GM18868 (cell line): ENCODE results near the gene BMERB1.
"Not testable (repeated sequence)": the region's sequence is repeated elsewhere in the genome, so short reads cannot be mapped to it uniquely, and the experiment has no call there.

Experiments used
- ATAC-seq: cut with Tn5 transposase; IDR thresholded peaks from one replicate; pipeline ENCODE4 v1.9.1; 2021; ENCODE audit warnings: mild to moderate bottlenecking, moderate library complexity; ENCODE audit not compliant: unreplicated experiment

BMERB1 gene

DNA sequence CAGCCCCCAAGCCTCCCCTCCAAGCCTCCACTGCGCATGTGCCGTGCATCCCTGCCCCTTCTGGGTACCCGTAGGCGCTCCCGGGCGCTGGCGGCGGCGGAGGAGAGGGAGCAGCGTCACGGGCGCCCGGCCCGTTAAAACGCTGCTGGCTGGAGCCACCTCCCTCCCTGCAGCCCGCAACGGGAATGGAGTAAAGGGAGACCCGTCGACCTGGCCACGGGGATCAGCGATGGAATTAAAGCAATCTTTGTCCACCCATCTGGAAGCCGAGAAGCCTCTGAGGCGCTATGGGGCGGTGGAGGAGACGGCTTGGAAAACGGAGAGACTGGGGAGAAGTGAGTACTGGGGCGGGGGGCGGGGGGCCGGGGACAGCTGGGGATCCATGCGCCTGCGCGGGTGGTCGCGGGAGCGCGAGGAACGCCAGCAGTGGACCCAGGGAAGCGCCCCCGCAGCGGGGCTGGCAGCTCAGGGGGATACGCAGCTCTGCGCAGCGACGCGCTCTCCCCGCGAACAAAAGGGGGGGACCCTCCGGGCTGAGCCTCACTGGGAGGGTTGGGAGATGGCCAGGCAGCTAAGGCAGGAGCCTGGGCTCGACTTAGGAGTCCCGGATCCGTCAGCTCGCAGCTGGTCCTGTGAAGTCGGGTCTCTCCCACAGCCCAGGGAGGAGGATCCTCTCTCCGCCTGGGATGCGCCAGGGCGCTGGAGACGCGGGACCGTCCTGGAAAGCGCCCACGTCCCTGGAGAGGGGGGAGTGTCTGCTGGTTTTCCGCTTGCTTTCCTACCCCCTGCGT lies at the start of gene BMERB1:
TSS of gene BMERB1 (plus strand) at position 164 of the 791 bp plus-strand sequence. CDS start at position 230, 66 bp downstream.
- no peak for ATAC-seq

- not testable (repeated sequence) for ATAC-seq
These were observed 46.3 kb upstream of the BMERB1 start for GRCh38 chr16:15388060-15388459.

DNA sequence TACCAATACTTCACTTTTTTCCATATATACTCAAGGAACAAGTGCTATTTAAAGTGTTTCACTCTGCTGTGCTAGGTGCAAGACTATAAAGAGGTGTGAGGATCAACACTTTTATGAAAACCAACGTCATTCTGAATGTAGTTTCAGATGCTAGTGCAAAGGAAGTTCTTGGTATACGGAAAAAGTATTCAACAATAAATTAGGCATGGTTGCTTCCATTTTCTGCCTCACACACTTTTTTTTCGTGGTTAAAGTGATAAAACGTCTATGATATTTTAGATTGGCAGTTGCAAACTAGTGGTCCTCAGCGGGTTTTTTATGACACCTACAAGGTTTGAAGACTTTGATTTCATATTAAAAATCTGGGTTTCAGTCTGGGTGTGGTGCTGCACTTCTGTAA lies 44.5 kb upstream of the BMERB1 start:
- ATAC-seq, result not testable (repeated sequence)

DNA sequence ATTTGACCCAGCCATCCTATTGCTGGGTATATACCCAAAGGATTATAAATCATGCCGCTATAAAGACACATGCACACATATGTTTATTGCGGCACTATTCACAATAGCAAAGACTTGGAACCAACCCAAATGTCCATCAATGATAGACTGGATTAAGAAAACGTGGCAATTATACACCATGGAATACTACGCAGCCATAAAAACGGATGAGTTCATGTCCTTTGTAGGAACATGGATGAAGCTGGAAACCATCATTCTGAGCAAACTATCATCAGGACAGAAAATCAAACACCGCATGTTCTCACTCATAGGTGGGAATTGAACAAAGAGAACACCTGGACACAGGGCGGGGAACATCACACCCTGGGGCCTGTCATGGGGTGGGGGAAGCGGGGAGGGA lies 41.4 kb upstream of the BMERB1 start:
- ATAC-seq, result not testable (repeated sequence)

DNA sequence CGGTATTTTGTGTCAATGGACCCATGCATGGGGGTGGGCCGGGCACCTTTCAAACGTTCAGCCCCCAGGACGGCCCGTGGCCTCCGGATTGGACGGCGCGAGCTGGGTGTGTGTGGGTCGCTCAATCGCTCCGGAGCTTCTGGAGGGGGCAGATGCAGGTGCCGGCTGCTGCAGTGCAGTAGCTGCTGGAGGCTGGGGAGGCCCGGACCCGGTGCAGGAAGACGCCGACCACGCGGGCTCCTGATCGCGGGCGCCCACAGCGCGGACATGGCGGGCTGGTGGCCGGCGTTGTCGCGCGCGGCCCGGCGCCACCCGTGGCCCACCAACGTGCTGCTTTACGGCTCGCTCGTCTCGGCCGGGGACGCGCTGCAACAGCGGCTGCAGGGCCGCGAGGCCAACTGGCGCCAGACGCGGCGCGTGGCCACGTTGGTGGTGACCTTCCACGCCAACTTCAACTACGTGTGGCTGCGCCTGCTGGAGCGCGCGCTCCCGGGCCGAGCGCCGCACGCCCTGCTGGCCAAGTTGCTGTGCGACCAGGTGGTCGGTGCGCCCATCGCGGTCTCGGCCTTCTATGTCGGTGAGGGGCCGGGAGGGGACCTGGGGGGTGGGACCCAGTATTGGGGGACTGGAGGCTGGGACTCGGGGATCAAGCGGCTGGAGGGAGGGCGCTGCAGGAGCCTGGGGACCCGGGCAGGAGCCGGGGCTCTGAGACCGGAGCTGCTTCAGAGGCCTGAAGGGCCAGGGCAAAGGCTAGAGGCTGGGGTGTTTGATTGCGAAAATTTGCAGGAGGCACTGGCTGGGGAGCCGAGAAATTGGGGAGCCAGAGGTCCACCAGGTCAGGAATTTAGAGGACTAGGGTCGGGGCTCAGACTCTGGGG lies 38.5 kb upstream of the BMERB1 start, which contains the start of gene MPV17L:
TSS of gene MPV17L (plus strand) at position 124 of the 878 bp plus-strand sequence. CDS start at position 268, 144 bp downstream.
- not testable (repeated sequence) for ATAC-seq

DNA sequence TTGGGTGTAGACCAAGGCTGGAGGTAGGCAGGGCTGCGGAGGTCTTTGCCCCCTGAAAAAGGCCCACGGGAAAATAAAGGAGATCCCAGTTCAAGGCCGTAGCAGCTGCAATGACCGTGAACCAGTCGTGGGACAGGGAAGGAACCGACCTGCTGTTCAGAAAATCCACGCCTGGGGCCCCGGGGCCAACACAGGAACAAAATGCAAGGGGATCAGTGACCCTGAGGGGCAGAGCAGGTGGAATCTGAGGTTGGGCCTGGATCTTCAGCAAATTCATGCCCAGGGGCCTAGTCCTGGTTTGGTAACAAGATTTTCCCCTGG lies 37.9 kb upstream of the BMERB1 start:
- not testable (repeated sequence) for ATAC-seq

DNA sequence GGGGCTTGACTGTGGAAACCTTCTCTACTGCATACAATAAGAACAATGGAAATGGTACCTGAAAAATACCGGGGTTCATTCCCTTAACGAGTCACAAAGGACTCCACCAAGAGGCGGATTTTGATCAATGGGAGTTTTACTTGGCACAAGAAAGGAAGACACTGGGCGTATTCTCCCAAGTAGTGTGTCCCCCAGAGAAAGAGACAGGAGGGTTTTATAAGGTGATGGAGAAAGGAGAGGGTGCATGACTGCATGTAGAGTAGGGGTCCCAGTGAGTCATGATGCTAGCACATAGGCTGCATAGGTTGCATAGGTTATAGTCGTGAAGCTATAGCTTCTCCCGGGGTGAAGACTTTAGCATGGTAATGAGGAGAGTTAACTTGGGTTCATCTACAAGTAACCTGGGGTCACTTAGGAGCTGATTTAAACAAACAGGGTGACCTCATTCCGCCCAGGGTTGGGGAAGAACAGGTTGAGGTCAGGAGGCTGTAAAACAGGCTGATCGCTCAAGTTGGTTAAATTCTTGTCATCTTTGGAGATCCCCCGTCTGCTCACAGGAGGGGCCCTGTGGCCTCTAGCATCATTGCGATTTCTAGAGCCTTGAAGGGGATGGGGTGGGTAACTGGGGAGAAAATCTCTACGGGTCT lies 37.3 kb upstream of the BMERB1 start:
- no peak for ATAC-seq

- ATAC-seq, result no peak
These were observed 35.6 kb upstream of the BMERB1 start for GRCh38 chr16:15398618-15399316.

DNA sequence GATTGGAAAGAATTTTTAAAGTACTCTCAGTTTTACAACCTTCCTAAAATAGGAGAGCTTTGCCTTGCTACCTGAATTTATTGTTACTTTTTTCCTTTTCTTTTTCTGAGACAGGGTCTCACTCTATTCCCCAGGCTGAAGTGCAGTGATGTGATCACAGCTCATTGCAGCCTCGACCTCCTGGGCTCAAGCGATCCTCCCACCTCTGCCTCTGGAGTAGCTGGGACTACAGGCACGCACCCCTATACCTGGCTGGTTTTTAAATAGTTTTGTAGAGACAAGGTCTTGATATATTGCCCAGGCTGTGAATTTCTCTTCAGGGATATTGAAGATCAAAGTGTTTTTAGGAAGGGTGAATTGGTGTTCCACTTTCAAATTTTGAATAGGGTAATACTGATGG lies 35.1 kb upstream of the BMERB1 start:
- ATAC-seq, result no peak

DNA sequence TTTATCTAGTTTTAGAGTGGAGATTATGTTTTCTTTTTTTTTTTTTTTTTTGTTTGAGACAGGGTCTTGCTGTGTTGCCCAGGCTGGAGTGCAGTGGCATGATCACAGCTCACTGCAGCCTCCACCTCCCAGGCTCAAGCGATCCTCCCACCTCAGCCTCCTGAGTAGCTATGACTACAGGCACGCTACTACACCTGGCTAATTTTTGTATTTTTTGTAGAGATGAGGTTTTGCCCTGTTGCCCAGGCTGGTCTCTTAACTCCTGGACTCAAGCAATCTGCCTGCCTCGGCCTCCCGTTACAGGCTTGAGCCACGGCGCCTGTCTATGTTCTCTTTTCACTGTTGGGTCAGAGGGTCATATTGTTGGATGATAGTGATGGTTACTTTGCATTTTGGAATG lies 34.1 kb upstream of the BMERB1 start:
- ATAC-seq, result not testable (repeated sequence)

- ATAC-seq, result no peak
These were observed 32.4 kb upstream of the BMERB1 start for GRCh38 chr16:15401972-15402371.

DNA sequence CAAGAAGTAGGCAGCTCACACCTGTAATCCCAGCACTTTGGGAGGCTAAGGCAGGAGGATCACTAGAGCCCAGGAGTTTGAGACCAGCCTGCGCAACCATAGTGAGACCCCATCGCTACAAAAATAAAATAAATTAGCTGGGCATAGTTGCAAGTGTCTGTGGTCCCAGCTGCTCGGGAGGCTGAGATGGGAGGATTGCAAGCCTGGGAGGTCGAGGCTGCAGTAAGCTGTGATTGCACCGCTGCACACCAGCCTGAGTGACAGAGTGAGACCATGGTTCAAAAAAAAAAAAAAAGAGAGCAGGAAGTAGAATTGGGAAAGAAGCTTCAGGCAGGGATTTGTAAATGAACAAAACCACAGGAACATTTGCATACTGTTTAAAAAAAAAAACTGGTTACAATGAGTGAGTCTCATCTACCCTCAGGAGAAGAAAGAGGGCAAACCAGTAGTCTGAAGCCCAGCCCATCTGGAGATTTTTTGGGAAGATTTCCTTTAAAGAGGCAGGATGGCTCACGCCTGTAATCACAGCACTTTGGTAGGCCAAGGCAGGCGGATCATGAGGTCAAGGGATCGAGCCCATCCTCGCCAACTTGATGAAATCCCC lies 30.9 kb upstream of the BMERB1 start:
- no peak for ATAC-seq

- ATAC-seq, result not testable (repeated sequence)
These were observed 30.3 kb upstream of the BMERB1 start for GRCh38 chr16:15404091-15404490.

DNA sequence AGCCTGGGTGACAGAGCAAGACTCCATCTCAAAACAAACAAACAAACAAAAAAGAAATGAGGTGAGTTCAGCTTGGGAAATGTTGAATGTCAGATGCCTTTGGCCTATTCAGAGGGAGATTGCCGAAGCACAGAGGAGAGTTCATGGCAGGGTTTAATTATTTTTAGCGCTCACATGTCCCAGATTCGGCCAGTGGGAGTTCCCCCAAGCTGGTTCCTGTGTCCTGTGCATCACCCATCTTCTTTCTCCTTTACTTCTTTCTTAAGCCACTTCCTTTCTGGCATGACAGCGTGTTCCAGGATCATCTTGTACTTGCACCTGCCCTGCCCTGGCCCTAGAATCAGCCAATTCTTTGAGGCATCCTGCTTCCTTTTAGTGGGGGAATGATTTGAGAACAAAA lies 29.6 kb upstream of the BMERB1 start:
- no peak for ATAC-seq

DNA sequence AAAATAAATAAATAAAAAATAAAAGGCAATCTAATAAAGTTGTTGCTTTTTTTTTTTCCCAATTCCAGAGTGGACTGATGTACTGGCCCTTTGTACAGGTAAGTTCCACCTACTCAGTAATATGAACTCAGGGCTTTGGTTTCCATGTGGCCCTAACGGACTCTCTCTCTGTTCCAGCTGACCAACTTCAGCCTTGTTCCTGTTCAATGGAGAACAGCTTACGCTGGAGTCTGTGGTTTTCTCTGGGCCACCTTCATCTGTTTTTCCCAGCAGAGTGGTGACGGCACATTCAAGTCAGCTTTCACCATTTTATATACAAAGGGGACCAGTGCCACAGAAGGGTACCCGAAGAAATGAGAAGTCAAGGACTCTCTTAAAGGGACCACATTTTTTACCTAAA lies 26.6 kb upstream of the BMERB1 start:
- not testable (repeated sequence) for ATAC-seq

- ATAC-seq, result not testable (repeated sequence)
These were observed 24.9 kb upstream of the BMERB1 start for GRCh38 chr16:15409476-15409875.

GRCh38 chr16:15415511-15415985 lies 18.8 kb upstream of the BMERB1 start:
- ATAC-seq, result no peak

GRCh38 chr16:15417197-15417596 lies 17.2 kb upstream of the BMERB1 start:
- ATAC-seq, result no peak

DNA sequence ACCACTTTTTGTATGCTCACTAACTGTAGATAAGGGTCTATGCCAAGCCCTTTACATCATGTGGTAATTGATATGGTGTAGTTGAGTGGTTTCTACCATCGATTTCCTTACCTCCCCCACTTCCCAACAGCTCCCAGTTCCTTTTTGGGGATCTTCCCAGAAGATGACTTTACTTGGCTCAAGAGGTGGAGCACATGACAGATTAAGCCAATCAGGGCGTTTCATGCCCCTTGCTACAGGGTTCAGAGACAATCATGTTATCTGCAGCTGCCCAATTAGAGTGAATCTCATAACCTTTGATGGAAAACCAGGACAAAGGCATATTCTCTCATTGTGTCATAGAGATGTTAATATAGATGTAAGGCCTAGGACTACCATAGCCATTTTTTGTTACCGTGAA lies 16.2 kb upstream of the BMERB1 start:
- no peak for ATAC-seq

DNA sequence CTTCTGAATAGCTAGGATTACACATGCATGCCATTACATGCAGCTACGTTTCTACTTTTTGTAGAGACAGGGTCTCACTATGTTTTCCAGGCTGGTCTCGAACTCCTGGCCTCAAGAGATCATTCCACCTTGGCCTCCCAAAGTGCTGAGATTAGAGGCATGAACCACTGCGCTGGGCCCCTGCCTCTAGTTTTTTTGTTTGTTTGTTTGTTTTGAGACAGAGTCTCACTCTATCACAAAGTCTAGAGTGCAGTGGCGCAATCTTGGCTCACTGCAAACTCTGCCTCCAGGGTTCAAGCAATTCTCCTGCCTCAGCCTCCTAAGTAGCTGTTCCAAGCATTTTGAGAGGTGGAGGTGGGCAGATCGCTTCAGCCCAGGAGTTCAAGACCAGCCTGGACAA lies 12.7 kb upstream of the BMERB1 start:
- ATAC-seq, result not testable (repeated sequence)
